HG03025 (cell line): ENCODE measurements around the gene XPNPEP1.

Experiments used
- ATAC-seq: cut with Tn5 transposase; IDR thresholded peaks from one replicate; pipeline ENCODE4 v1.9.1; 2021; ENCODE audit warnings: mild to moderate bottlenecking, moderate library complexity; ENCODE audit not compliant: unreplicated experiment, low FRiP score

The XPNPEP1 gene

GRCh38 chr10:109823196-109823595, 100.1 kb downstream of the XPNPEP1 start:
- no peak for ATAC-seq

GRCh38 chr10:109821672-109822071, 101.6 kb downstream of the XPNPEP1 start:
- ATAC-seq: no peak

GRCh38 chr10:109820620-109821405, 102.5 kb downstream of the XPNPEP1 start:
- ATAC-seq: no peak

GRCh38 chr10:109819807-109820206, 103.5 kb downstream of the XPNPEP1 start:
- ATAC-seq: no peak
